Ureter (tissue), 1 donor: ENCODE measurements around the gene DCUN1D5. TPM values are rescaled to one million over a fixed set of nuclear protein-coding genes. Genes with fewer than 3 reads are reported as not detected.

ENCODE experiments used
- DNase-seq: peaks from one replicate; pipeline ENCODE4 v3.0.0-alpha.2; 2020; ENCODE audit warnings: low spot score
- total RNA-seq: library from RNA; stranded (reverse); gene quantifications from one replicate; pipeline ENCODE4 v1.2.4, GENCODE V29; 2023
- donor health status: DM: yes; HTN: yes; CAD: no.

The DCUN1D5 gene
- total RNA-seq, result 21.0 TPM

DNA sequence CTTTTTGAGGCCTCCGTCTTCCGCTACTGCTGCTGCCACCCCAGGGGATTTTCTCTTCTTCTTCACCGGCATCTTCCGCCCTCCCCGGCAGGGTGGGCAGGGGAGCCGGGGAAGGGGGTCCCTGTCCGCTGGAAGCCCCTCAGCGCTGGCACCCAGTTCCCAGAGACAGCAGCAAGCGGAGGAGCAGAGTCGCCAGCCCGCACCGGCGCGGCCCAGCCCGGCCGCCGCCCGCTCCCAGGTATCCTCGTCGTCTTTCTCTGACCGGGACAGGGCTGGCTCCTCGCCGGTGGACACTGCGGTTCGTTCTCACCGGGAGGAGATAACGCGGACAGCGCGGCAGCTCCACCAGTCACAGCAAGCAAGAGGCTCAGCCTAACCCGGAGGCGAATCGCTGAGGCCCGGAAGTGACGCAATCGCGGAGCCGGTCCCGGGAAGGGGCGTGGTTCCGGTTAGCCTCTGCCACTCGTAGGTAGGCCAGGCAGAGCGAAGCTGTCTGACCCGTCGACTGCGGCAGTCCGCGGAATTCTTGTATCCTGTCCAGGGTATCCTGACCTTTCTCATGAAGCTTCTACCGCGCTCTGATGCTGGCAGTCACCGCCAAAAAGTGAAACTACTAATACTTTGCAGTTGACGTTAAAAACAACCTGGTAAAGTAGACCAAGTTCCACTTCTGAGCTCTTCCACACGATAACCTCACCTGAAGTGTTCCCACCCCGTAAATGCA lies at the start of gene DCUN1D5:
Gene DCUN1D5 (minus strand): TSS at position 360 of the 724 bp plus-strand sequence. CDS start 288 bp downstream, at position 72.
- peak; percentile 98 for DNase-seq

- DNase-seq, result no peak
These were observed 33.5 kb upstream of the DCUN1D5 start for GRCh38 chr11:103125462-103125861.

- no peak for DNase-seq
These were observed 22.9 kb upstream of the DCUN1D5 start for GRCh38 chr11:103114836-103115235.

- no peak for DNase-seq
These were observed 20.4 kb upstream of the DCUN1D5 start for GRCh38 chr11:103112364-103112763.

- no peak for DNase-seq
These were observed 19.4 kb upstream of the DCUN1D5 start for GRCh38 chr11:103111400-103111799.

- no peak for DNase-seq
These were observed 18.4 kb upstream of the DCUN1D5 start for GRCh38 chr11:103110391-103110790.

GRCh38 chr11:103109818-103110388 lies 17.9 kb upstream of the DCUN1D5 start:
- no peak for DNase-seq

DNA sequence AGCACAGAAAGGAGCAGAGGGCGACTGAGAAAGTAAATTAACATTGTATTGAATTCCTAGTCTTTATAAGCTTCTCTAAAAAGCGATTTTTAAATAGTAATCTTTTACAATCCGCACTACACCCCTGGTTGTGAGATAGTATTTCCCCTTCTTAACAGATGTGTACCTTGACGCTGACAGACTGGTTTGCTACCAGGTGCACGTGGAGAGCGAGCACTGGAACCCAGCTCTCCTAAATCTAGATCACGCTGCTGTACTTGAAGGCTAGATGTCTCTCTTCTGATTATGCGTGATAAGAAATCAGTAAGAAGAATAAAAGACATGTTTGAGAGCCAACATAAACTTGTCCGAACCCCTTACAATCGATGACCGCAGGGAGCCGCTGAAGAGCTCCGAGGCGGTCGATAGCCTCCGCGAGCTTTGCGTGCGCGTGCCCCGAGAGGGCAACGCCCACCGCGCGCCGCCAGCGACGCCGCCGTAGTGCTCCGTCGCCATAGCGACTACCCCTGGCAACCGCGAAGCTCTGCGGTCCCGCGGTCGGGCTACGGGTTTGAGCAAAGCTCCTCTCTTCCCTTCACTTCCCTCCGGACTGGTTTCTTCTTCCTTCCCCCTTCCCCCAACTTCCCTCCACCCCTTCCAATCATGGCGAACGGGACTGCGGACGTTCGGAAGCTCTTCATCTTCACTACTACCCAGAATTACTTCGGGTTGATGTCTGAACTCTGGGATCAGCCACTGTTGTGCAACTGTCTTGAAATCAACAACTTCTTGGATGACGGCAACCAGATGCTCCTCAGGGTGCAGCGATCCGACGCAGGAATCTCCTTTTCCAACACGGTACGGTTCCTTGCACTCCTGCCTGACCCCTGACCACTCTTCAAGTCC lies 17.2 kb upstream of the DCUN1D5 start, which contains the start of gene DYNC2H1:
Gene DYNC2H1 (plus strand): TSS at position 494 of the 885 bp plus-strand sequence. CDS start 149 bp downstream, at position 643.
- peak; percentile 87 for DNase-seq

GRCh38 chr11:103097279-103097678 lies 5.3 kb upstream of the DCUN1D5 start:
- DNase-seq, result no peak

GRCh38 chr11:103091064-103091800 lies 728 bp downstream of the DCUN1D5 start:
- peak; percentile 44 for DNase-seq

DNA sequence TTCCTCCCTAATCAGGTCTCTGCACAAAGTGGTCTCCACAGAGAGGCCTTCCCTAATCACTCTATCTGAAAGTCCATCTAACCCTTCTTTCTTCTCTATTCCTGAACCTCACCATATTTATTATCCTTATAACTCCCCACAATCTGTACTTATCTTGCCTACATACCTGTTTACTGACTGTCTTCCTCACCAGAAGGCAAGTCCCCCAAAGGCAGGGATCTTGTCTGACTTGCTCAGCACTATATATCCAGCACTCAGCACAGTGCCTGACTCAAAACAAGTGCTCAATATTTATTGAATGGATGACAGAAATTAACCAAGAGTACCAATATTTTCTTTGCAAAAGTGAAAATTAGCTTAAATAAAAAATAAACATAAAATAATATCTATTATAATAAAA lies 5.5 kb downstream of the DCUN1D5 start:
- DNase-seq, result no peak

DNA sequence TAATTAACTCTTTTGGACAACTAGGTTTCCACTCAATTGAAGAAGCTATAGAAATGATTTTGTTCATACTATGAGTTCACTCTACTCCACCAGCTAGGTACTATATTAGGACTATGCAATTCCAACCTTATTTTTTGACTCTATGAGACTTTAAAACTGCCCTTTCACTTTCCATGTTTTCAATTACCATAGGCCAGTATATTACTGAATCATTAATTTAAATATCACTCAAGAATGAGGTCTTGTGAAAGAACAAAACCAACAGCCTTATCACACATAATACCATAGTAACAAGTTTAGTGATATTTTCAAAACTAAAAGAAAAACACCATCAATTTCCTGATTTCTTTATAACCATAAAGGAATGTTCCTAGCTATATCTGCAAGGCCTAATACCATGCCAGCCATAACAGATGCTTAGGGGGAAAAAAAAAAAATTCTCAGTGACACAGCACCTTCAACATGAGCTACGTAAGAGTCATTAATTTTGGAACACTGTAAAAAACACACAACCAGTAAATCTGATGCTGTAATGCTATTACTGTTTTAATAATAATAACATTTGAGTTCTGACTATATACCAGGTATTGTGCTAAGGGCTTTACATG lies 6.1 kb downstream of the DCUN1D5 start:
- no peak for DNase-seq

DNA sequence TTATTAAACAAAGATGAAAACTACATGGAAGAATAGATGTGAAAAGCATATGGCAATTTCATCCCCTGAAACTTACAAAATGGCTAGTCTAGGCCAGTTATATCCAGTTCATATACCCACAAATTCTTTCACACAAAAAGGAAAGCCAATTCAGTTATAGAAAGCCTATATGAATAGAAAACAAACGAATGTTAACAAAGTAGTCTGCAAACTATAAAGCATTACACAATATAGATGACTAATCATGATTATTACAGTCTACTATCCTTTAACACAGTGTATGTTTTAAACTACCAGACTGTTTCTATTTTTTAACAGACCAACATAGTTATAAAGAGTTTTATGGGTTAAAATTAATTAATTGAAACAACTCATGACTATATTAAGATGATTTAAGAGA lies 12.1 kb downstream of the DCUN1D5 start:
- no peak for DNase-seq

GRCh38 chr11:103078710-103079109 lies 13.2 kb downstream of the DCUN1D5 start:
- DNase-seq, result no peak

DNA sequence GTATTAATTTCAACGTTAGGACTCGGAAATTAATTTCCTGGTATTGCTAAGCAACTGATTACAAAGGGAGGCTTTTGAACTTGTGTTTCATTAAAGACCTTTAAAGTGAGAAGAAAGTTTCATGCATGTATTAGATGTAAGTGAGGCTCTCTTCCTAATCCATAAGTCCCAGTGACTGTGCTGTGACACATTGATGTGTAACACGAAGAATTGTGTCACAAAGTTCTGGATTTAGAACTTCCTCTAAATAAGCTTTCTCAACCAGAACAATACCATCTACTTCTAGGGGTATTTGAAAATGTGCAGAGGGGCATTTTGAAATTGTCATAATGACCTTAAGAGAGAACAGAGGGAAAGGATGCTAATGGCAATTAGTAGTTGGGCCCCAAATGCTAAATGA lies 14.4 kb downstream of the DCUN1D5 start:
- DNase-seq, result no peak

DNA sequence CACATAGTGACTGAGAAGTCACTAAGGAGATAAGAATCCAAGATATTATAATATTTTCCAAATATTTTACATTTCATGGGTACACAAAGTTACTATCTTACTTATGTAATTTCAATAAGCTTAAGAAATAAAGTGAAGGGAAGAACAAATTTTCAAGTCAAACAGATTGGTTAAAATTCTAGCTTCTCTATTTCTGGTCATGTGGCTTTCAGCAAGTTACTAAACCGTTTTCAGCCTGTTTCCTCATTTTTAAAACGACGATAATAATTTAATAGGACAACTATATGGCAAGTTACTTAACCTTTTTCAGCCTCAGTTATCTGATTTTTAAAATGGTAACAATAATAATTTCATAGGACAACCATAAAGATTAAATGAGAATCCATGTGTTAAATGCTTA lies 15.6 kb downstream of the DCUN1D5 start:
- no peak for DNase-seq

DNA sequence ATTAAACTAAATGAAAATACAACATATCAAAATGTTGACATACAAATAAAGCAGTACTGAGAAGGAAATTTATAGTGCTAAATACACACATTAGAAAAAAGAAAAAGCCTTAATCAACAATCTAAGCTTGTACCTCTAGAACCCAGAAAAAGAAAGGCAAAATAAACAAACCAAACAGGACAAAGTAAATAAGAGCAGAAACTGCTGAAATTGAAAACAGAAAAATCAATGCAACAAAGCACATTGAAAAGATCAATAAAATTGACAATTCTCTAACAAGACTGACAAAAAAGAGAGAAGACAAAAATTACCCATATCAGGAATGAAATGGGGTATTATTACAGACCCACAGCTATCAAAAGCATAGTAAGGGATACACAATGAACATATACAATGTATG lies 21.0 kb downstream of the DCUN1D5 start:
- DNase-seq, result no peak

- no peak for DNase-seq
These were observed 21.8 kb downstream of the DCUN1D5 start for GRCh38 chr11:103070142-103070541.

GRCh38 chr11:103069367-103069766 lies 22.6 kb downstream of the DCUN1D5 start:
- DNase-seq, result no peak

GRCh38 chr11:103067118-103067517 lies 24.8 kb downstream of the DCUN1D5 start:
- DNase-seq, result no peak

DNA sequence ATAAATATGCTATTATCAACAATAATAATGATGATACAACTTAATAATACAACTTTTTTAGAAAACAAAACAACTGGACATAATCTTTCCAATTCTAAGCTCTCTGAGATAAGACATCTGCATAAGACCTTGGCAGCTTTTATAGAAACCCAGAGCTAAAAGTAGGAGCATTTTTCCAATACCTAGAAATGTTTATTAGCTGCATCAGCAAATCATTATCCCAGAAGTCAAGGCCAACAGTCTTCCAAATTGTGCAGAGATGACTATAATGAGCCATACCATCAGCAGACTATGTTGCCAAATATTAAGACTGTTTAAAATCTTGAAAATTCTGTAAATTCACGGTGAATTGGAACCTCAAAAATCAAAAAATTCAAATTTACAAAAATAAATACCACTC lies 30.3 kb downstream of the DCUN1D5 start:
- DNase-seq, result no peak
